OCI-LY7 (cell line): ENCODE data around the gene PIEZO1. TPM values are rescaled to one million over a fixed set of nuclear protein-coding genes. Genes with fewer than 3 reads are reported as not detected.

Experiments
- BruUV-seq: library from RNA; stranded (reverse); fragments of 400-500 nt; replicated peaks from 2 replicates; lab custom pipeline; 2021; lab: Mats Ljungman, UMichigan
- CTCF ChIA-PET: fragments of 300-600 bp; sonication (Branson Sonifier 250); formaldehyde crosslinking; loops from one replicate; lab custom pipeline; 2022; ENCODE audit warnings: antibody characterized with exemption; ENCODE audit not compliant: unreplicated experiment; lab: Charles Lee
- POLR2A ChIA-PET: fragments of 300-600 bp; sonication (Branson Sonifier 250); formaldehyde crosslinking; loops from one replicate; lab custom pipeline; 2022; ENCODE audit warnings: antibody characterized with exemption; lab: Charles Lee
- DNase-seq: peaks from one replicate; pipeline ENCODE4 v3.0.0-alpha.2; 2015; ENCODE audit warnings: low spot score
- H2AFZ ChIP-seq: fragments of 200-600 bp; sonication (generic), shearing (Covaris generic); 2 replicates; pipeline ENCODE4 v1.6.1; 2014; ENCODE audit warnings: mild to moderate bottlenecking, antibody characterized with exemption, low read length, moderate library complexity
- H3K27ac ChIP-seq: fragments of 200-600 bp; sonication (generic); 2 replicates; pipeline ENCODE4 v1.5.1; 2014; ENCODE audit warnings: mixed run types, low read depth, mild to moderate bottlenecking, moderate library complexity, low read length, inconsistent platforms; ENCODE audit not compliant: poor library complexity, severe bottlenecking
- H3K36me3 ChIP-seq: fragments of 200-600 bp; sonication (generic); 2 replicates; pipeline ENCODE4 v1.6.1; 2014; ENCODE audit warnings: mild to moderate bottlenecking, antibody characterized with exemption, low read length, moderate library complexity, mixed read lengths; ENCODE audit not compliant: insufficient read depth
- H3K4me1 ChIP-seq: fragments of 200-600 bp; sonication (generic); 2 replicates; pipeline ENCODE4 v1.5.1; 2014; ENCODE audit warnings: mild to moderate bottlenecking, low read length; ENCODE audit not compliant: insufficient read depth, poor library complexity, severe bottlenecking
- H3K4me2 ChIP-seq: fragments of 200-600 bp; sonication (generic); 2 replicates; pipeline ENCODE4 v1.6.1; 2014; ENCODE audit warnings: mild to moderate bottlenecking, low read length
- H3K4me3 ChIP-seq: fragments of 200-600 bp; sonication (generic); 2 replicates; pipeline ENCODE4 v1.5.1; 2014; ENCODE audit warnings: mild to moderate bottlenecking, low read depth, low read length; ENCODE audit not compliant: poor library complexity, severe bottlenecking
- H3K79me2 ChIP-seq: fragments of 200-600 bp; sonication (generic); 2 replicates; pipeline ENCODE4 v1.6.1; 2016; ENCODE audit warnings: low read depth, mild to moderate bottlenecking, low read length, moderate library complexity, mixed read lengths; ENCODE audit not compliant: insufficient read depth
- H3K9me2 ChIP-seq: fragments of 200-600 bp; sonication (generic); 2 replicates; pipeline ENCODE4 v1.6.1; 2016; ENCODE audit warnings: mild to moderate bottlenecking, low read length, mixed read lengths; ENCODE audit not compliant: insufficient read depth
- H3K9me3 ChIP-seq: fragments of 200-600 bp; sonication (generic); 2 replicates; pipeline ENCODE4 v1.6.1; 2014; ENCODE audit warnings: mild to moderate bottlenecking, mixed run types, low read length, mixed read lengths
- H4K20me1 ChIP-seq: fragments of 200-600 bp; sonication (generic); 2 replicates; pipeline ENCODE4 v1.6.1; 2014; ENCODE audit warnings: mild to moderate bottlenecking, antibody characterized with exemption, low read length, moderate library complexity, mixed read lengths; ENCODE audit not compliant: insufficient read depth
- EZH2phosphoT487 ChIP-seq: fragments of 200-600 bp; sonication (generic); IDR thresholded peaks from 2 replicates; pipeline ENCODE4 v1.6.1; 2018; ENCODE audit warnings: low read depth, borderline replicate concordance, mild to moderate bottlenecking, mixed run types, antibody characterized with exemption, low read length, moderate library complexity, mixed read lengths
- intact Hi-C: fragments of 100-400 bp; cut with micrococcal nuclease; formaldehyde crosslinking; loops from one replicate; pipeline ENCODE4 v1.10.0; 2022; ENCODE audit not compliant: unreplicated experiment
- total RNA-seq, 2 experiments: library from RNA; depleted of rRNA in 1 of 2; stranded (reverse); fragments of >200 nt in 1 of 2; shearing (Covaris generic) in 1 of 2; gene quantifications; 2 replicates each; pipeline ENCODE4 v1.2.3, GENCODE V29; 2014 to 2022
- TF ChIP-seq, protein P1 (sequence below): fragments of 200-600 bp; sonication (generic); conservative IDR thresholded peaks from 2 replicates; pipeline ENCODE4 v1.5.1; 2014; ENCODE audit warnings: mild to moderate bottlenecking, antibody characterized with exemption, low read length, moderate library complexity, mixed read lengths

PIEZO1 gene
- total RNA-seq, 2 experiments from 2014 or later = 144 to 154 TPM

DNA sequence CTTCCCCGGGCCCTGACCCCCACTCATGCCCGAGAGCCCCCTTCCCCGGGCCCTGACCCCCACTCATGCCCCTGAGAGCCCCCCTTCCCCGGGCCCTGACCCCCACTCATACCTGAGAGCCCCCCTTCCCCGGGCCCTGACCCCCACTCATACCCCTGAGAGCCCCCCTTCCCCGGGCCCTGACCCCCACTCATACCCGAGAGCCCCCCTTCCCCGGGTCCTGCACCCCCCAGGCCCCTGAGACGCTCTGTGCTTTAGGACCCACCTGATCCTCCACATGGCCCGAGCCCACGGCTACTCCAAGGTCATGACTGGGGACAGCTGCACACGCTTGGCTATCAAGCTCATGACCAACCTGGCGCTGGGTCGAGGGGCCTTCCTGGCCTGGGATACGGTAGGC is 72.0 kb downstream of the PIEZO1 start:
- Histone ChIP-seq H3K4me3 (no peak overlapping the region), H3K9me2 (no peaks in the 10 kb centered on the region), H3K79me2 (no peaks in the 10 kb centered on the region), H4K20me1 (no peaks in the 10 kb centered on the region), H2AFZ (no peak overlapping the region), H3K4me1 (peaks cover 7% of the 10 kb centered on the region), H3K27ac (no peak overlapping the region), H3K9me3 (no peaks in the 10 kb centered on the region), H3K4me2 (no peak overlapping the region), H3K36me3 (peaks cover 53% of the 10 kb centered on the region)
- CTCF ChIA-PET = no interaction called here
- intact Hi-C loops = no loop called here
- no peak for TF ChIP-seq EZH2phosphoT487
- TF ChIP-seq, protein P1, sequence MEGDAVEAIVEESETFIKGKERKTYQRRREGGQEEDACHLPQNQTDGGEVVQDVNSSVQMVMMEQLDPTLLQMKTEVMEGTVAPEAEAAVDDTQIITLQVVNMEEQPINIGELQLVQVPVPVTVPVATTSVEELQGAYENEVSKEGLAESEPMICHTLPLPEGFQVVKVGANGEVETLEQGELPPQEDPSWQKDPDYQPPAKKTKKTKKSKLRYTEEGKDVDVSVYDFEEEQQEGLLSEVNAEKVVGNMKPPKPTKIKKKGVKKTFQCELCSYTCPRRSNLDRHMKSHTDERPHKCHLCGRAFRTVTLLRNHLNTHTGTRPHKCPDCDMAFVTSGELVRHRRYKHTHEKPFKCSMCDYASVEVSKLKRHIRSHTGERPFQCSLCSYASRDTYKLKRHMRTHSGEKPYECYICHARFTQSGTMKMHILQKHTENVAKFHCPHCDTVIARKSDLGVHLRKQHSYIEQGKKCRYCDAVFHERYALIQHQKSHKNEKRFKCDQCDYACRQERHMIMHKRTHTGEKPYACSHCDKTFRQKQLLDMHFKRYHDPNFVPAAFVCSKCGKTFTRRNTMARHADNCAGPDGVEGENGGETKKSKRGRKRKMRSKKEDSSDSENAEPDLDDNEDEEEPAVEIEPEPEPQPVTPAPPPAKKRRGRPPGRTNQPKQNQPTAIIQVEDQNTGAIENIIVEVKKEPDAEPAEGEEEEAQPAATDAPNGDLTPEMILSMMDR = no peak
- no TSS peak for BruUV-seq
- POLR2A ChIA-PET = interaction anchor here (0.9 kb wide), 1 partner anchor 571 kb away, joined by 3 read pairs; no protein-coding TSS in a partner anchor
- no peak for DNase-seq

DNA sequence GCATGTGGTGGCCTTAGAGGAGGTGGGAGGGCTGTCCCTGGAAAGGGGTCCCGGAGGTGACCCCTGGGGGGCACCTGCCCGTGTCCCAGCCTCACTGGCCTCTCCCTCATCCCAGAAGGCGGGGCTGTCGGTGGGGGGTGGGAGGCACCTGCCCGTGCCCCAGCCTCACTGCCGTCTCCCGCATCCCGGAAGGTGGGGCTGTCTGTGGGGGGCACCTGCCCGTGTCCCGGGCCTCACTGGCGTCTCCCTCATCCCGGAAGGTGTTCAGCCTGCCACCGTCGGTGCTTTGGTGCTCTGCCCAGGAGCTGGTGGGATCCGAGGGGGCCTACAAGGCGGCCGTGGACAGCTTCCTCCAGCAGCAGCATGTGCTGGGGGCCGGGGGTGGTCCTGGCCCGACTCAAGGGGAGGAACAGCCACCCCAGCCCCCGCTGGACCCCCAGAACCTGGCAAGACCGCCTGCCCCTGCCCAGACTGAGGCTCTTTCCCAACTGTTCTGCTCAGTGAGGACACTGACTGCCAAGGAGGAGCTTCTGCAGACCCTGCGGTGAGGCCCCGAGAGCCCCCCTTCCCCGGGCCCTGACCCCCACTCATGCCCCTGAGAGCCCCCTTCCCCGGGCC is 72.5 kb downstream of the PIEZO1 start:
- intact Hi-C loops = no loop called here
- H3K9me2 ChIP-seq = no peaks in the 10 kb centered on the region
- H3K79me2 ChIP-seq = peaks cover 2% of the 10 kb centered on the region; the same call in 1 of the 2 replicates
- DNase-seq = no peak
- ChIA-PET POLR2A (interaction anchor here (0.9 kb wide), 1 partner anchor 571 kb away, joined by 3 read pairs; no protein-coding TSS in a partner anchor), CTCF (no interaction called here)
- BruUV-seq = no TSS peak
- H3K27ac ChIP-seq = no peak overlapping the region
- TF ChIP-seq EZH2phosphoT487 = no peak
- TF ChIP-seq, protein P1 = no peak
- no peaks in the 10 kb centered on the region for H4K20me1 ChIP-seq
- peaks cover 47% of the 10 kb centered on the region for H3K36me3 ChIP-seq
- H2AFZ ChIP-seq = no peak overlapping the region
- peaks cover 12% of the 10 kb centered on the region for H3K4me1 ChIP-seq
- no peak overlapping the region for H3K4me2 ChIP-seq
- no peaks in the 10 kb centered on the region for H3K9me3 ChIP-seq
- no peak overlapping the region for H3K4me3 ChIP-seq

DNA sequence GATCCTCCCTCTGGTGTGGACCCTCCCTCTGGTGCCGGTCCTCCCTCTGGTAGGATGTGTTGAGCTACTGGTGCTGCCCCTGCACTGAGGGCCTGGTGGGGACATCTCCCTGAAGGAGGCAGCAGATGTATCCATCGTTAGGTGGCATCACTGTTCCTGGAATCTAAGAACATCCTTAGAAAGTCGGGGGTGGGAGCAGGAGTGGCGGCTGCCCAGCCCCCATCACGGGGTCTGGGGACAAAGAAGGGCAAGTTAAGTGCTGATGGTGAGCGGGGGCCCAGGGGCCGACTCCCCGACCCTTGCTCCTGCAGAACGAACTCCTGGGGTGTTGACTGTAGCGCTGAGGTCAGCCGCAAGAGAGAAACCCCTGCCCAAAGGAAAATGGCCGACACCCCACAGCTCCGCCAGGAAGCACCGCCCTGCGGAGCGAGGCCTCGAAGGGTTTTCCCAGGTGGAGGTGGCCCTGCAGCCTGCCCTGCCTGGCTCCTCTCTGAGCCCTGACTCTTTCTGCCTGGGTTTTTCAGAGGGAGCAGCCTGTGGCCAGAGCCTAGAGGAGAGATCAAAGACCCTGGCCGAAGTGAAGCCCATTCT is 73.2 kb downstream of the PIEZO1 start:
- Histone ChIP-seq H3K79me2 (peaks cover 8% of the 10 kb centered on the region; the same call in 1 of the 2 replicates), H3K9me2 (no peaks in the 10 kb centered on the region), H3K27ac (no peak overlapping the region), H3K36me3 (peaks cover 41% of the 10 kb centered on the region), H4K20me1 (no peaks in the 10 kb centered on the region), H2AFZ (no peak overlapping the region), H3K4me3 (no peak overlapping the region), H3K4me1 (peaks cover 14% of the 10 kb centered on the region), H3K4me2 (no peak overlapping the region), H3K9me3 (no peaks in the 10 kb centered on the region)
- no peak for DNase-seq
- no TSS peak for BruUV-seq
- intact Hi-C loops = no loop called here
- ChIA-PET CTCF (interaction anchor here (0.5 kb wide), 1 partner anchor 25 kb away, joined by 6 read pairs; no protein-coding TSS in a partner anchor), POLR2A (no interaction called here)
- TF ChIP-seq, protein P1 = no peak
- TF ChIP-seq EZH2phosphoT487 = no peak
